Peyer's patch (tissue), 4 donors: Measurements from ENCODE around the gene NT5C3A. TPM values are rescaled to one million over a fixed set of nuclear protein-coding genes. Genes with fewer than 3 reads are reported as not detected.
"Not testable (repeated sequence)": the region's sequence is repeated elsewhere in the genome, so short reads cannot be mapped to it uniquely, and the experiment has no call there.

ENCODE experiments used
- DNase-seq, 3 donors: peaks; one replicate each; pipeline ENCODE4 v3.0.0-alpha.2; 2017 to 2019
- H3K27ac ChIP-seq, 4 donors: fragments of 200-600 bp; sonication (generic); one replicate each; pipeline ENCODE4 v1.5.1; 2016 to 2019
- H3K27me3 ChIP-seq, 2 donors: fragments of 200-600 bp; sonication (generic); one replicate each; pipeline ENCODE4 v1.5.1; 2019
- H3K36me3 ChIP-seq, 3 donors: fragments of 200-600 bp; sonication (generic); one replicate each; pipeline ENCODE4 v1.5.1; 2016 to 2019
- H3K4me1 ChIP-seq, 4 donors: fragments of 200-600 bp; sonication (generic); one replicate each; pipeline ENCODE4 v1.5.1; 2016 to 2019
- H3K4me3 ChIP-seq, 4 donors: fragments of 200-600 bp; sonication (generic); 1 replicate in 3 of 4; 2 replicates in 1 of 4; pipeline ENCODE4 v1.5.1; 2016 to 2019; ENCODE audit warnings: mild to moderate bottlenecking in 1 of 4
- H3K9me3 ChIP-seq, 4 donors: fragments of 200-600 bp; sonication (generic); one replicate each; pipeline ENCODE4 v1.5.1; 2016 to 2019; ENCODE audit warnings: mild to moderate bottlenecking in 1 of 4
- CTCF ChIP-seq, 6 experiments: fragments of 450-650 bp in 4 of 6; fragments of 200-600 bp in 2 of 6; sonication (generic) in 1 of 6; IDR thresholded peaks; one replicate each; pipeline ENCODE4 v1.5.1; 2017 to 2019; ENCODE audit warnings: antibody characterized with exemption in 6 of 6, mild to moderate bottlenecking in 3 of 6, moderate library complexity in 1 of 6
- small RNA-seq, 2 donors: library from RNA; depleted of rRNA; stranded (forward); fragments of <200 nt; gene quantifications; one replicate each; pipeline ENCODE3, GENCODE V24; 2016
- total RNA-seq, 4 donors: library from RNA; depleted of rRNA; stranded (reverse); fragments of >200 nt; gene quantifications; one replicate each; pipeline ENCODE4 v1.1.0, GENCODE V29; 2016

The NT5C3A gene
- total RNA-seq, 4 donors from 2014 or later: 25.3 to 316 (median 79.8) TPM

GRCh38 chr7:32964461-32965159 lies 98.0 kb downstream of the NT5C3A start:
- H3K36me3 ChIP-seq, H3K27ac ChIP-seq, H3K27me3 ChIP-seq, H3K9me3 ChIP-seq, H3K4me1 ChIP-seq, H3K4me3 ChIP-seq: not testable (repeated sequence)
- DNase-seq: peak in 1 of 3 donors; percentile 54
- TF ChIP-seq CTCF (IDR thresholded peaks at IDR 0.05): peak in 4 of 6 experiments; percentile 9 to 54 (median 42)

Small RNA genes lying within 50 kb of the gene (small RNA-seq; reads per million reads assigned to genes)
- gene RN7SL505P (0 reads per million in 2 donors), gene RNU6-388P (0 reads per million in 2 donors), gene RPS29P14 (0 reads per million in 2 donors)

Other genes with a start within 250 kb of the NT5C3A start
- gene KBTBD2, start 171.0 kb downstream of the NT5C3A start, total RNA-seq: 10 to 100 TPM; 22.2 to 43.7 (median 28.4) TPM
- 100 to 1,000 TPM in 3 of 4 donors, 10 to 100 TPM in 1; 93.2 to 145 (median 113) TPM for gene FKBP9, start 105.3 kb downstream of the NT5C3A start, total RNA-seq
- 10 to 100 TPM in 3 of 4 donors, 1 to 10 TPM in 1; 7.3 to 25.6 (median 13.7) TPM for gene RP9, start 46.6 kb upstream of the NT5C3A start, total RNA-seq
- gene BBS9, start 66.8 kb upstream of the NT5C3A start, total RNA-seq: 10 to 100 TPM; 10.9 to 51.2 (median 19.4) TPM